UCSD-AML1 (cell line): ENCODE data around the gene FAM3A.

Experiments
- DNase-seq: peaks from one replicate; lab custom pipeline; 2025; ENCODE audit not compliant: unreplicated experiment; lab: John Stamatoyannopoulos, UW

The FAM3A gene

GRCh38 chrX:154462396-154462795 lies 53.6 kb downstream of the FAM3A start:
- DNase-seq, result no peak

DNA sequence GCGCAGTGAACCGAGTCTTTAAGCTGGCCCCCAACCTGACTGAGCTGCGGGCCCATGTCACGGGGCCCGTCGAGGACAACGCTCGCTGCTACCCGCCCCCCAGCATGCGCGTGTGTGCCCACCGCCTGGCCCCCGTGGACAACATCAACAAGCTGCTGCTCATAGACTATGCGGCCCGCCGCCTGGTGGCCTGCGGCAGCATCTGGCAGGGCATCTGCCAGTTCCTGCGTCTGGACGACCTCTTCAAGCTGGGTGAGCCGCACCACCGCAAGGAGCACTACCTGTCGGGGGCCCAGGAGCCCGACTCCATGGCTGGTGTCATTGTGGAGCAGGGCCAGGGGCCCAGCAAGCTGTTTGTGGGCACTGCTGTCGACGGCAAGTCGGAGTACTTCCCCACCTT lies 55.7 kb downstream of the FAM3A start:
- DNase-seq, result no peak

GRCh38 chrX:154459832-154460231 lies 56.2 kb downstream of the FAM3A start:
- no peak for DNase-seq

- no peak for DNase-seq
These were observed 56.9 kb downstream of the FAM3A start for GRCh38 chrX:154458954-154459778.

- DNase-seq, result no peak
These were observed 57.7 kb downstream of the FAM3A start, which contains the start of gene PLXNA3 for GRCh38 chrX:154458116-154458953. PLXNA3 (plus strand) TSS chrX:154458281; CDS start chrX:154460184, 1,903 bp downstream.

DNA sequence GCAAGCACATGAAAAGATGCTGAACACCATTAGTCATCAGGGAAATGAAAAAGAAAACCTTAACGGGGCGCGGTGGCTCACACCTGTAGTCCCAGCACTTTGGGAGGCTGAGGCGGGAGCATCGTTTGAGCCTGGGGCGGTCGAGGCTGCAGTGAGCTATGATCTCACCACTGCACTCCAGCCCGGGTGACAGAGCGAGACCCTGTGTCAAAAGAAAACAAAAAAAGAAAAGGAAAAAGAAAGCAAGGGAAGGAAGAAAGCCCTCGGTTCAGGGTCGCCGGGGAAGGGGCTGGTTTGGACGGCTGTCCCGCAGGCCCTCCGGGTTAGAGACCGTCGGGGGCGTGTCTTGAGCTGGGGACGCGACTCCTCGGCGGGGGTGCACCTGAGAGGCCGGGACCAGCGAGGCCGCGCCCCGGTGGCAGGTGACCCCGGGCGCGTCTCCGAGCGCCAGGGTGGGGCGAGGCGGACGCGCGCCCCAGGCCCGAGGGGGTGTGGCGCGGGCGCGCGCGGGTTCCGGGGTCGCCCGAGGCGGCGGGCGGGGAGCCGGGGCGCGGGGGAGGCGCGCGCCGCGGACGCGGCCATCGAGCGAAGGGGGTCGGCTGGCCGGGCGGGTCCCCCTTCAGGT lies 58.4 kb downstream of the FAM3A start:
- no peak for DNase-seq
